Thyroid gland (tissue), 4 donors: Measurements from ENCODE around the gene GFM2.

Experiments
- POLR2A ChIP-seq, 2 donors: fragments of 450-650 bp; IDR thresholded peaks; one replicate each; pipeline ENCODE4 v1.6.1; 2017; ENCODE audit warnings: antibody characterized with exemption in 2 of 2, mild to moderate bottlenecking in 2 of 2, moderate library complexity in 1 of 2
- TF ChIP-seq, protein P1 (sequence below), 6 experiments: fragments of 200-600 bp in 3 of 6; fragments of 450-650 bp in 3 of 6; sonication (generic) in 3 of 6; IDR thresholded peaks; one replicate each; pipeline ENCODE4 v1.5.1; 2016 to 2019; ENCODE audit warnings: antibody characterized with exemption in 6 of 6, mild to moderate bottlenecking in 2 of 6, inconsistent platforms in 1 of 6, moderate library complexity in 1 of 6

GRCh38 chr5:74778609-74779008 lies 11.7 kb upstream of the GFM2 start:
- TF ChIP-seq, protein P1, sequence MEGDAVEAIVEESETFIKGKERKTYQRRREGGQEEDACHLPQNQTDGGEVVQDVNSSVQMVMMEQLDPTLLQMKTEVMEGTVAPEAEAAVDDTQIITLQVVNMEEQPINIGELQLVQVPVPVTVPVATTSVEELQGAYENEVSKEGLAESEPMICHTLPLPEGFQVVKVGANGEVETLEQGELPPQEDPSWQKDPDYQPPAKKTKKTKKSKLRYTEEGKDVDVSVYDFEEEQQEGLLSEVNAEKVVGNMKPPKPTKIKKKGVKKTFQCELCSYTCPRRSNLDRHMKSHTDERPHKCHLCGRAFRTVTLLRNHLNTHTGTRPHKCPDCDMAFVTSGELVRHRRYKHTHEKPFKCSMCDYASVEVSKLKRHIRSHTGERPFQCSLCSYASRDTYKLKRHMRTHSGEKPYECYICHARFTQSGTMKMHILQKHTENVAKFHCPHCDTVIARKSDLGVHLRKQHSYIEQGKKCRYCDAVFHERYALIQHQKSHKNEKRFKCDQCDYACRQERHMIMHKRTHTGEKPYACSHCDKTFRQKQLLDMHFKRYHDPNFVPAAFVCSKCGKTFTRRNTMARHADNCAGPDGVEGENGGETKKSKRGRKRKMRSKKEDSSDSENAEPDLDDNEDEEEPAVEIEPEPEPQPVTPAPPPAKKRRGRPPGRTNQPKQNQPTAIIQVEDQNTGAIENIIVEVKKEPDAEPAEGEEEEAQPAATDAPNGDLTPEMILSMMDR (IDR thresholded peaks at IDR 0.05), result no peak
- TF ChIP-seq POLR2A (IDR thresholded peaks at IDR 0.05), result no peak
